IMR-90 (cell line): ENCODE measurements around the gene RAD51B. TPM values are rescaled to one million over a fixed set of nuclear protein-coding genes. Genes with fewer than 3 reads are reported as not detected.

ENCODE experiments used
- ATAC-seq: fragments of 200-7000 bp; cut with Tn5 transposase; 2 replicates; pipeline ENCODE4 v1.9.1; 2020; ENCODE audit warnings: low read depth, mild to moderate bottlenecking, moderate library complexity
- BruUV-seq: library from RNA; stranded (reverse); fragments of 400-500 nt; replicated peaks from 2 replicates; lab custom pipeline; 2021; lab: Mats Ljungman, UMichigan
- CTCF ChIA-PET: fragments of 300-600 bp; formaldehyde crosslinking; extraction: SDS; loops from one replicate; lab custom pipeline; 2021; ENCODE audit warnings: antibody characterized with exemption; lab: Yijun Ruan, JAX
- POLR2A ChIA-PET: fragments of 300-600 bp; sonication (Branson Sonifier 250); formaldehyde crosslinking; loops from one replicate; lab custom pipeline; 2022; ENCODE audit warnings: antibody characterized with exemption; ENCODE audit not compliant: unreplicated experiment; lab: Charles Lee
- DNase-seq: peaks from one replicate; pipeline ENCODE4 v3.0.0; 2013
- H2AFZ ChIP-seq: replicated peaks from 2 replicates; pipeline ENCODE3; 2013; ENCODE audit warnings: low read length, mild to moderate bottlenecking; ENCODE audit not compliant: poor library complexity
- H2AK5ac ChIP-seq: 2 replicates; pipeline ENCODE4 v1.6.1; 2013; ENCODE audit warnings: low read depth, low read length, inconsistent platforms
- H2AK9ac ChIP-seq: replicated peaks from 2 replicates; pipeline ENCODE3; 2013; ENCODE audit warnings: mild to moderate bottlenecking, low read depth, low read length, moderate library complexity; ENCODE audit not compliant: poor library complexity
- H2BK120ac ChIP-seq: 2 replicates; pipeline ENCODE4 v1.6.1; 2013; ENCODE audit warnings: low read depth, low read length, inconsistent platforms
- H2BK15ac ChIP-seq: 3 replicates; pipeline ENCODE4 v1.6.1; 2013; ENCODE audit warnings: low read depth, low read length, inconsistent platforms
- H2BK20ac ChIP-seq: 2 replicates; pipeline ENCODE4 v1.6.1; 2013; ENCODE audit warnings: low read depth, mild to moderate bottlenecking, inconsistent platforms, low read length, moderate library complexity
- H2BK5ac ChIP-seq: 2 replicates; pipeline ENCODE4 v1.6.1; 2013; ENCODE audit warnings: mild to moderate bottlenecking, low read depth, low read length, inconsistent platforms; ENCODE audit not compliant: poor library complexity, severe bottlenecking
- H3K14ac ChIP-seq: replicated peaks from 2 replicates; pipeline ENCODE4 v1.6.1; 2013; ENCODE audit warnings: low read depth, low read length, inconsistent platforms
- H3K18ac ChIP-seq: 2 replicates; pipeline ENCODE4 v1.6.1; 2013; ENCODE audit warnings: low read depth, low read length, control low read depth
- H3K23ac ChIP-seq: 2 replicates; pipeline ENCODE4 v1.6.1; 2013; ENCODE audit warnings: low read depth, low read length, inconsistent platforms
- H3K27ac ChIP-seq: 2 replicates; pipeline ENCODE4 v1.5.1; 2013; ENCODE audit warnings: mild to moderate bottlenecking, control low read depth, low read length; ENCODE audit not compliant: insufficient read depth
- H3K27me3 ChIP-seq: 2 replicates; pipeline ENCODE4 v1.6.1; 2013; ENCODE audit warnings: low read length; ENCODE audit not compliant: control insufficient read depth, insufficient read depth
- H3K36me3 ChIP-seq: 2 replicates; pipeline ENCODE4 v1.6.1; 2013; ENCODE audit warnings: low read length, mixed read lengths; ENCODE audit not compliant: control insufficient read depth, insufficient read depth
- H3K4ac ChIP-seq: 2 replicates; pipeline ENCODE4 v1.6.1; 2013; ENCODE audit warnings: low read depth, low read length, inconsistent platforms
- H3K4me1 ChIP-seq: 2 replicates; pipeline ENCODE4 v1.6.1; 2013; ENCODE audit warnings: low read length, mixed read lengths; ENCODE audit not compliant: control insufficient read depth, insufficient read depth
- H3K4me2 ChIP-seq: 2 replicates; pipeline ENCODE4 v1.6.1; 2013; ENCODE audit warnings: low read depth, mild to moderate bottlenecking, control low read depth, low read length, moderate library complexity
- H3K4me3 ChIP-seq: 2 replicates; pipeline ENCODE4 v1.5.1; 2013; ENCODE audit warnings: low read depth, mild to moderate bottlenecking, control low read depth, low read length, moderate library complexity; ENCODE audit not compliant: insufficient read depth
- H3K56ac ChIP-seq: 2 replicates; pipeline ENCODE4 v1.6.1; 2013; ENCODE audit warnings: low read length, inconsistent platforms; ENCODE audit not compliant: insufficient read depth; ENCODE audit errors: extremely low read depth
- H3K79me1 ChIP-seq, 2 experiments: 2 replicates each; pipeline ENCODE4 v1.6.1; 2013; ENCODE audit warnings: low read length in 2 of 2, inconsistent platforms in 1 of 2, low read depth in 1 of 2
- H3K9ac ChIP-seq: 2 replicates; pipeline ENCODE4 v1.6.1; 2013; ENCODE audit warnings: low read depth, low read length, control low read depth
- H3K9me1 ChIP-seq: 2 replicates; pipeline ENCODE4 v1.6.1; 2013; ENCODE audit warnings: low read length, inconsistent platforms; ENCODE audit not compliant: insufficient read depth
- H3K9me3 ChIP-seq: 2 replicates; pipeline ENCODE4 v1.6.1; 2013; ENCODE audit warnings: low read length; ENCODE audit not compliant: control insufficient read depth, insufficient read depth
- H4K20me1 ChIP-seq: 2 replicates; pipeline ENCODE4 v1.6.1; 2013; ENCODE audit warnings: low read length, inconsistent platforms; ENCODE audit not compliant: insufficient read depth
- H4K5ac ChIP-seq: 2 replicates; pipeline ENCODE4 v1.6.1; 2013; ENCODE audit warnings: mild to moderate bottlenecking, low read depth, low read length, control low read depth
- H4K8ac ChIP-seq, 2 experiments: 2 replicates each; pipeline ENCODE4 v1.6.1; 2013; ENCODE audit warnings: low read depth in 2 of 2, low read length in 2 of 2, control low read depth in 1 of 2, inconsistent platforms in 1 of 2
- H4K91ac ChIP-seq: 2 replicates; pipeline ENCODE4 v1.6.1; 2013; ENCODE audit warnings: low read depth, low read length, inconsistent platforms; ENCODE audit not compliant: insufficient read depth
- CHD1 ChIP-seq: IDR thresholded peaks from 2 replicates; pipeline ENCODE4 v1.6.1; 2012; ENCODE audit warnings: low read depth, low read length, improper control_type of control experiment
- WGBS, 2 experiments: methylation state at CpG; one replicate each; pipeline versions ENCODE4 v1.1.5 to v1.1.7; 2013; ENCODE audit warnings: missing lambda C conversion rate in 2 of 2; ENCODE audit not compliant: insufficient read length in 1 of 2; ENCODE audit errors: extremely low coverage in 2 of 2; 5-methylcytosine and 5-hydroxymethylcytosine counted together
- dilution Hi-C: fragments of 300-500 bp; cut with HindIII; formaldehyde crosslinking; loops from one replicate; pipeline ENCODE4 v1.14.3; 2018; ENCODE audit warnings: low sequenced_read_pairs; ENCODE audit not compliant: unreplicated experiment
- in situ Hi-C: fragments of 300-500 bp; cut with MboI; formaldehyde crosslinking; loops from 3 replicates; pipeline ENCODE4 v1.14.3; 2019; ENCODE audit warnings: low sequenced_read_pairs, inconsistent platforms, mixed read lengths
- intact Hi-C: fragments of 100-400 bp; cut with micrococcal nuclease; formaldehyde crosslinking; loops from 2 replicates; pipeline ENCODE4 v1.10.0; 2022
- polyA plus RNA-seq, 3 experiments: library from polyadenylated mRNA; depleted of rRNA; stranded (reverse); fragments of >200 nt; gene quantifications; 2 replicates each; pipeline ENCODE4 v1.2.3, GENCODE V29; 2012; ENCODE audit warnings: low replicate concordance in 1 of 3
- total RNA-seq: library from RNA; depleted of rRNA; stranded (reverse); fragments of >200 nt; gene quantifications from 2 replicates; pipeline ENCODE4 v1.2.3, GENCODE V29; 2012

RAD51B gene
- total and polyA plus RNA-seq, 2 of the 4 experiments (the other 2 are of a cell fraction) = 5.1 to 18.8 TPM

DNA sequence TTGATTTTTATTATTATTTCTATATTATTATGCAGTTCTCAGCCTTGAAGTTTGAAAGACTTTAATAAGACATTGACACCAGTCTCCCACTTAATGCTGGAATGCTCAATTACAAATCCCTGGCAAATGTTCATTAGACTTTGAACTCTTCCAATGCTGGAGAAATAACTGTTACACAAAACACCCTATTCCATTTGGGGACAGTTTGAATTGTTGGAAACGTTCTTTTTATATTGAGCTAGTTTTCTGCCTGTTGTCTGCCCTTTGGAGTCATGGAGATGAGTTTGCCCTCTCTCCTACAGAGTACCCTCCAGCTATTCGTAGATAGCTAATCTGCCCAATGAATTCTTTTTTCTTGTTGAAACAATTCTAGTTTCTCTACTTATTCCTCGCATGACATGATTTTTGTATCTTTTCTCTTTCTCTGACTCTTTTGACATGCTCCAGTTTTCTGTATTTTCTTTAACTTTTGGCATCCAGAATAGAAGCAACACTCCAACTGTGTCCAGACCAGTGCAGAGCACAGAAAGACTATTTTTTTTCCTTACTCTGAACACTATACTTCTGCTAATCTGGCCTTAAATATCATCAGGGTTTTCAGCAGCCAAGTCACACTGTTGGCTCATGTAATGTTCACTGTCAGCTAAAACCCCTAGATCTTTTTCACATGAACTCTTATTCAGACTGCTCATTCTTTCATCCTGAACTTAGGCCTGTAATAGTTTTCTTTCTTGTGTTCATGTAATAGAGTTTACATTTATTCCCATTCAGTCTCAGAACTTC lies 379.3 kb downstream of the RAD51B start:
- H3K4ac ChIP-seq = no peak overlapping the region
- ChIA-PET CTCF (no interaction called here), POLR2A (interaction anchor here (0.5 kb wide), 1 partner anchor 255 kb away, joined by 4 read pairs; no protein-coding TSS in a partner anchor)
- H2AFZ ChIP-seq = no peak overlapping the region
- H2BK120ac ChIP-seq = no peak overlapping the region
- no peak overlapping the region for H3K4me2 ChIP-seq
- H2BK20ac ChIP-seq = no peak overlapping the region
- no peak overlapping the region for H4K5ac ChIP-seq
- no peak overlapping the region for H3K27ac ChIP-seq
- in situ Hi-C loops (no loop called here), intact Hi-C loops (loop anchor here (10.0 kb wide), 1 partner anchor 94 kb away; no protein-coding TSS in a partner anchor), dilution Hi-C loops (no loop called here)
- no peak overlapping the region for H3K4me3 ChIP-seq
- H4K91ac ChIP-seq = no peak overlapping the region
- H2AK9ac ChIP-seq = no peak overlapping the region
- no peak overlapping the region for H3K9ac ChIP-seq
- no peaks in the 10 kb centered on the region; the same call in 1 of the 2 replicates for H3K4me1 ChIP-seq
- H3K14ac ChIP-seq = no peak overlapping the region
- DNase-seq = no peak
- 56% methylated on average over 1 of the region's 3 CpGs; no CpG with 5 or more reads in 1 of the 2 experiments for WGBS, 2 experiments
- no peak overlapping the region for H3K23ac ChIP-seq
- no peak overlapping the region for H4K8ac ChIP-seq
- H3K18ac ChIP-seq = 0 out of 2 replicates have a peak overlapping the region, but pooled peaks have one; percentile 31
- no peak overlapping the region for H2BK15ac ChIP-seq
- H2AK5ac ChIP-seq = no peak overlapping the region
- no peaks in the 10 kb centered on the region for H3K9me1 ChIP-seq
- no peak overlapping the region for H2BK5ac ChIP-seq
- no peaks in the 10 kb centered on the region for H4K20me1 ChIP-seq
- H3K79me1 ChIP-seq = no peaks in the 10 kb centered on the region
- no peak overlapping the region for H3K56ac ChIP-seq
- no peak for TF ChIP-seq CHD1
- H3K27me3 ChIP-seq = no peaks in the 10 kb centered on the region
- H3K36me3 ChIP-seq = no peaks in the 10 kb centered on the region
- ATAC-seq = no peak
- H3K9me3 ChIP-seq = no peaks in the 10 kb centered on the region
- BruUV-seq = no TSS peak
